Vagina (tissue), 2 donors: ENCODE data around the gene NAA15. TPM values are rescaled to one million over a fixed set of nuclear protein-coding genes. Genes with fewer than 3 reads are reported as not detected.

Experiments used
- DNase-seq, 2 donors: peaks; one replicate each; pipeline ENCODE4 v3.0.0-alpha.2; 2017; ENCODE audit errors: extremely low spot score in 2 of 2
- H3K27ac ChIP-seq: fragments of 200-600 bp; sonication (generic); one replicate; pipeline ENCODE4 v1.5.1; 2019
- H3K27me3 ChIP-seq: fragments of 200-600 bp; sonication (generic); one replicate; pipeline ENCODE4 v1.5.1; 2019
- H3K36me3 ChIP-seq, 2 donors: fragments of 200-600 bp; sonication (generic); one replicate each; pipeline ENCODE4 v1.5.1; 2017 to 2019
- H3K4me1 ChIP-seq: fragments of 200-600 bp; sonication (generic); one replicate; pipeline ENCODE4 v1.5.1; 2019
- H3K4me3 ChIP-seq, 2 donors: fragments of 200-600 bp; sonication (generic); 1 replicate in 1 of 2; 2 replicates in 1 of 2; pipeline ENCODE4 v1.5.1; 2016 to 2019
- H3K9me3 ChIP-seq: fragments of 200-600 bp; sonication (generic); one replicate; pipeline ENCODE4 v1.5.1; 2019
- POLR2A ChIP-seq, 2 donors: fragments of 450-650 bp; IDR thresholded peaks; one replicate each; pipeline ENCODE4 v1.6.1; 2017; ENCODE audit warnings: antibody characterized with exemption in 2 of 2, mild to moderate bottlenecking in 2 of 2, moderate library complexity in 2 of 2
- POLR2AphosphoS5 ChIP-seq, 2 donors: sonication (generic); formaldehyde crosslinking; IDR thresholded peaks; one replicate each; pipeline ENCODE4 v1.9.0; 2017; ENCODE audit warnings: antibody characterized with exemption in 2 of 2, mild to moderate bottlenecking in 2 of 2, low read depth in 1 of 2; ENCODE audit not compliant: insufficient read depth in 1 of 2
- intact Hi-C: fragments of 100-400 bp; cut with DNase I; formaldehyde crosslinking; loops from one replicate; pipeline ENCODE4 v1.15.1; 2023
- total RNA-seq: library from RNA; depleted of rRNA; stranded (reverse); fragments of >200 nt; gene quantifications from one replicate; pipeline ENCODE4 v1.2.3, GENCODE V29; 2016
- TF ChIP-seq, protein P1 (sequence below), 3 experiments: fragments of 450-650 bp in 2 of 3; fragments of 200-600 bp in 1 of 3; sonication (generic) in 1 of 3; IDR thresholded peaks; one replicate each; pipeline ENCODE4 v1.5.1; 2017 to 2019; ENCODE audit warnings: antibody characterized with exemption in 3 of 3, mild to moderate bottlenecking in 2 of 3, moderate library complexity in 2 of 3

The NAA15 gene
- total RNA-seq, 1 donor from 2014 or later: 35.1 TPM

DNA sequence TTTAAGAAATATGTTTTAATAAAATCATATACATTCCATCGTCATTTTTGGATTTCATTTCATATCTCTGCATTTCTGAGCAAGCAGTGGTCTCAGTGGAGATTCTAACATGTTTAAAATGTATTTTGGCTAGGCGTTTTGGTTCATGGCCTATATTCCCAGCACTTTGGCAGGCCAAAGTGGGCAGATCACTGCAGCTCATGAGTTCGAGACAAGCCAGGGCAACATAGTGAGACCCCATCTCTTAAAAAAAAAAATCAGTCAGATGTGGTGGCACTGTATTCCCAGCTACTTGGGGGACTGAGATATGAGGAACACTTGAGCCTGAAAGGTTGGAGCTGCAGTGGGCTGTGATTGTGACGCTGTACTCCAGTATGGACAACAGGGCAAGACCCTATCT, 85.1 kb downstream of the NAA15 start:
- H3K4me3 ChIP-seq: no peak overlapping the region
- H3K27ac ChIP-seq: no peak overlapping the region
- intact Hi-C loops: no loop called here
- H3K9me3 ChIP-seq: no peaks in the 10 kb centered on the region
- no peak for DNase-seq
- no peak for TF ChIP-seq POLR2A (IDR thresholded peaks at IDR 0.05)
- TF ChIP-seq, protein P1, sequence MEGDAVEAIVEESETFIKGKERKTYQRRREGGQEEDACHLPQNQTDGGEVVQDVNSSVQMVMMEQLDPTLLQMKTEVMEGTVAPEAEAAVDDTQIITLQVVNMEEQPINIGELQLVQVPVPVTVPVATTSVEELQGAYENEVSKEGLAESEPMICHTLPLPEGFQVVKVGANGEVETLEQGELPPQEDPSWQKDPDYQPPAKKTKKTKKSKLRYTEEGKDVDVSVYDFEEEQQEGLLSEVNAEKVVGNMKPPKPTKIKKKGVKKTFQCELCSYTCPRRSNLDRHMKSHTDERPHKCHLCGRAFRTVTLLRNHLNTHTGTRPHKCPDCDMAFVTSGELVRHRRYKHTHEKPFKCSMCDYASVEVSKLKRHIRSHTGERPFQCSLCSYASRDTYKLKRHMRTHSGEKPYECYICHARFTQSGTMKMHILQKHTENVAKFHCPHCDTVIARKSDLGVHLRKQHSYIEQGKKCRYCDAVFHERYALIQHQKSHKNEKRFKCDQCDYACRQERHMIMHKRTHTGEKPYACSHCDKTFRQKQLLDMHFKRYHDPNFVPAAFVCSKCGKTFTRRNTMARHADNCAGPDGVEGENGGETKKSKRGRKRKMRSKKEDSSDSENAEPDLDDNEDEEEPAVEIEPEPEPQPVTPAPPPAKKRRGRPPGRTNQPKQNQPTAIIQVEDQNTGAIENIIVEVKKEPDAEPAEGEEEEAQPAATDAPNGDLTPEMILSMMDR (IDR thresholded peaks at IDR 0.05): no peak
- no peak for TF ChIP-seq POLR2AphosphoS5 (IDR thresholded peaks at IDR 0.05; ENCODE audit: insufficient read depth in 1 of 2, low read depth in 1 of 2)
- no peaks in the 10 kb centered on the region for H3K27me3 ChIP-seq
- H3K4me1 ChIP-seq: no peaks in the 10 kb centered on the region
- peaks cover 0 to 15% of the 10 kb centered on the region in 2 donors for H3K36me3 ChIP-seq

DNA sequence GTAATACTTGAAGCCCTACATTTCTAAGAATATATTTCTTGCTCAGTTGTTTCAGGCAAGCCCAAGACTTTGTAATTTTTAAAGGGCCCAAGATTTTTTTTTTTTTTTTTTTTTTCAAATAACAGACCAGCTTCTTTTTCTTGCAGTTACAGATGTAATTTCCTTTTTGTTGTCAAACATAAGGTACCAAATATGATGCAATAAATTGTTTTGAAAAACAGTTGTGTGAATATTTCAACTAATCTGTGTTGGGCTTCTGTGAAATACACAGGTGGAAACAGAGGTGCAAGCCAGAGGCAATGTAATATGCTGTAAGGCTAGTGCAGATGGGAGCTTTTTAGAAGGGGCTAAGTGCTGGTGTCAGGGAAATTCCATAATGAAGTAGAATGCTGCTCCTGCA, 87.8 kb downstream of the NAA15 start:
- no peaks in the 10 kb centered on the region for H3K27me3 ChIP-seq
- intact Hi-C loops: no loop called here
- peaks cover 0 to 15% of the 10 kb centered on the region in 2 donors for H3K36me3 ChIP-seq
- H3K27ac ChIP-seq: no peak overlapping the region
- H3K4me1 ChIP-seq: no peaks in the 10 kb centered on the region
- H3K4me3 ChIP-seq: no peak overlapping the region
- TF ChIP-seq, protein P1 (IDR thresholded peaks at IDR 0.05): no peak
- no peak for TF ChIP-seq POLR2A (IDR thresholded peaks at IDR 0.05)
- TF ChIP-seq POLR2AphosphoS5 (IDR thresholded peaks at IDR 0.05; ENCODE audit: insufficient read depth in 1 of 2, low read depth in 1 of 2): no peak
- H3K9me3 ChIP-seq: no peaks in the 10 kb centered on the region
- DNase-seq: no peak

DNA sequence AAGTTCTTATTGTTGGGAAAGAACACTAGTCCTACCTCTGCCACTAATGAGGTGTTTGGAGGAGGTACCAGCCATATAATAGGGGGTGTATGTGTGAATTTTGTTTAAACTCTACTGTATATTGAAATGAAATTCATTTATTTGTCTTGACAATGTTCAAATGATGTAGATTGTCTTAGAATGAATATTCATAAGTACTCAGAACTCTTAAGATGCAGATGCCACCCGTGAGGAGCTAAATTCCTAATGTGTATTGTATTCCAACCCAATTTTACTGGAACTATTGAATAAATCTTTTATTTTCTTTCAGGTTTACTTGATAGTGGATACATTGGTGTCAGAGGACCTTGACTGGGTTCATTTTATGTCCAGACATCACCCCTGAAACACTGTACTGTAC, 88.7 kb downstream of the NAA15 start:
- H3K36me3 ChIP-seq: peaks cover 0 to 15% of the 10 kb centered on the region in 2 donors
- intact Hi-C loops: no loop called here
- no peak overlapping the region for H3K4me3 ChIP-seq
- no peak overlapping the region for H3K27ac ChIP-seq
- TF ChIP-seq POLR2AphosphoS5 (IDR thresholded peaks at IDR 0.05; ENCODE audit: insufficient read depth in 1 of 2, low read depth in 1 of 2) (no peak), POLR2A (IDR thresholded peaks at IDR 0.05) (no peak)
- TF ChIP-seq, protein P1 (IDR thresholded peaks at IDR 0.05): no peak
- H3K27me3 ChIP-seq: no peaks in the 10 kb centered on the region
- H3K4me1 ChIP-seq: no peaks in the 10 kb centered on the region
- H3K9me3 ChIP-seq: no peaks in the 10 kb centered on the region
- DNase-seq: no peak

DNA sequence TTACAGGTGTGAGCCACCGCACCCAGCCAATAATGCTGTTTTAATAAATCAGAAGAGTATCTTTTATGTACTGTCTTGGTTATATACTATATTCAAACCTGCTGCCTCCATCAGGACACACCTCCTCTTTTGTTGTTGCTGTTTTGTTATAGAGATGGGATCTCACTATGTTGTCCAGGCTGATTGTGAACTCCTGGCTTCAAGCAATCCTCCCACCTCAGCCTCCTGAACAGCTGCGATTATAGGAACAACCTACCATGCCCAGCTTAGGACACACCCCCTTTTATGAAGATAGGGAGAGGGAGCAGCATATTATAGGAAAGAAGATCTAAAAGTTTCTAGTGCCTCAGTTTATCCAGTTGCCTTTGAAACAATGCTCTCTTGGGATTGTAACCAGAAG, 90.4 kb downstream of the NAA15 start:
- intact Hi-C loops: no loop called here
- Histone ChIP-seq H3K4me1 (no peaks in the 10 kb centered on the region), H3K4me3 (no peak overlapping the region), H3K27me3 (no peaks in the 10 kb centered on the region), H3K9me3 (no peaks in the 10 kb centered on the region), H3K27ac (no peak overlapping the region), H3K36me3 (peaks cover 0 to 15% of the 10 kb centered on the region in 2 donors)
- TF ChIP-seq POLR2AphosphoS5 (IDR thresholded peaks at IDR 0.05; ENCODE audit: insufficient read depth in 1 of 2, low read depth in 1 of 2) (no peak), POLR2A (IDR thresholded peaks at IDR 0.05) (no peak)
- TF ChIP-seq, protein P1 (IDR thresholded peaks at IDR 0.05): no peak
- no peak for DNase-seq

DNA sequence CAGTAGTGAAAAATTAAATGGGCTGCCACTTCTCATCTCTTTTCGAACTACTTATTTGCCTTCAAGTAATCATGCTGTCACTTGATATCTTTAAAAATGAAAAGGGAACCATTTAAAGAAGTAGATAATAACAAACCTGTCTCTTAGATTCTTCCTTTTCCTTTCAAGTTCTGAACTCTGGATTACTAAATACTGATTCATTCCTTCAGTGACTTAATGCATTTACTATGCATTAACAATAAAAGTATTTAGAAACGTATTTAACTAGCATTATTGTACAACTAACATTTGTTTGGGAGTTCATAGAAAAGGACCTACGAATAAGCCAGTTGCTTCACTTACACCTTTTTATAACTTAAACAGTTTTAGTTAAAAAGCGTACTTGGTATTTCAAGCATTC, 91.5 kb downstream of the NAA15 start:
- peaks cover 0 to 8% of the 10 kb centered on the region in 2 donors for H3K36me3 ChIP-seq
- H3K9me3 ChIP-seq: no peaks in the 10 kb centered on the region
- intact Hi-C loops: no loop called here
- TF ChIP-seq POLR2A (IDR thresholded peaks at IDR 0.05) (no peak), POLR2AphosphoS5 (IDR thresholded peaks at IDR 0.05; ENCODE audit: insufficient read depth in 1 of 2, low read depth in 1 of 2) (no peak)
- TF ChIP-seq, protein P1 (IDR thresholded peaks at IDR 0.05): no peak
- no peak overlapping the region for H3K27ac ChIP-seq
- H3K27me3 ChIP-seq: no peaks in the 10 kb centered on the region
- no peak overlapping the region for H3K4me3 ChIP-seq
- no peak for DNase-seq
- no peaks in the 10 kb centered on the region for H3K4me1 ChIP-seq
